ENCODE measurements around the gene ITM2C.

The ITM2C gene

DNA sequence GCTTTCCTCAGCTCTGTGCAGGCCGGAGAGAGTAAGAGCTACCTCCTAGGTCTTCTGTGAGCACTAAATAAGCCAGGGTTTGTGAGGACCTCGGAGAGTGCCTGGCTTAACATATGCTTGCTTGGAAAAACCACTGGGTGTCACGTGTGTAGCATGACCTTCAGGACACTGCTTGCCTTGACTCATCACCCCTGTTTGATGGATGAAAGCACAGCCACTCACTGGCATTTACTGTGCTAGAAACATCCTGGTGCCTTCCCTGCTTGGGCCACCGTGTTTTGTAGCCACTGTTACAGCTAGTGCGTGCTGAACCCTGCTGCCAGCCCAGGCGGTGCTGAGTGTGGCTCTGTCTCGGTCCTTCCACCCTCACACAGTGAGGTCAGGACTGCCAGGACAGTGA lies 34.8 kb upstream of the ITM2C start:
- DNase-seq (ENCODE audit: low read depth), result no peak
- H3K4me3 ChIP-seq (ENCODE audit: control insufficient read depth, low read depth, low read length), result no peak overlapping the region
- TF ChIP-seq, protein P1, sequence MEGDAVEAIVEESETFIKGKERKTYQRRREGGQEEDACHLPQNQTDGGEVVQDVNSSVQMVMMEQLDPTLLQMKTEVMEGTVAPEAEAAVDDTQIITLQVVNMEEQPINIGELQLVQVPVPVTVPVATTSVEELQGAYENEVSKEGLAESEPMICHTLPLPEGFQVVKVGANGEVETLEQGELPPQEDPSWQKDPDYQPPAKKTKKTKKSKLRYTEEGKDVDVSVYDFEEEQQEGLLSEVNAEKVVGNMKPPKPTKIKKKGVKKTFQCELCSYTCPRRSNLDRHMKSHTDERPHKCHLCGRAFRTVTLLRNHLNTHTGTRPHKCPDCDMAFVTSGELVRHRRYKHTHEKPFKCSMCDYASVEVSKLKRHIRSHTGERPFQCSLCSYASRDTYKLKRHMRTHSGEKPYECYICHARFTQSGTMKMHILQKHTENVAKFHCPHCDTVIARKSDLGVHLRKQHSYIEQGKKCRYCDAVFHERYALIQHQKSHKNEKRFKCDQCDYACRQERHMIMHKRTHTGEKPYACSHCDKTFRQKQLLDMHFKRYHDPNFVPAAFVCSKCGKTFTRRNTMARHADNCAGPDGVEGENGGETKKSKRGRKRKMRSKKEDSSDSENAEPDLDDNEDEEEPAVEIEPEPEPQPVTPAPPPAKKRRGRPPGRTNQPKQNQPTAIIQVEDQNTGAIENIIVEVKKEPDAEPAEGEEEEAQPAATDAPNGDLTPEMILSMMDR (conservative IDR thresholded peaks at IDR 0.05; ENCODE audit: control insufficient read depth, insufficient read depth, low read depth, low read length), result no peak

DNA sequence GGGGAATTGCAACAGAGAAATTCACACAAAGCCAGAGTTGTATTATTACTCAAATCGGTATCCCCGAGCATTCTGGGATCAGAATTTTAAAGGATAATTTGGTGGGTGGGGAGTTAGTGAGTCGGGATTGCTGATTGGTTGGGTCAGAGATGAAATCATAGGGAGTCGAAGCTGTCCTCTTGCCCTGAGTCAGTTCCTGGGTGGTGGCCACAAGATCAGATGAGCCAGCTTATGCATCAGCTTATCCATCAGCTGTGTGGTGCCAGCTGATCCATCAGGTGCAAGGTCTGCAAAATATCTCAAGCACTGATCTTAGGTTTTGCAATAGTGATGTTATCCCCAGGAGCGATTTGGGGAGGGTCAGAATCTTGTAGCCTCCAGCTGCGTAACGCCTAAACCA lies 34.3 kb upstream of the ITM2C start:
- peak; percentile 55 for DNase-seq (ENCODE audit: low read depth)
- TF ChIP-seq, protein P1 (conservative IDR thresholded peaks at IDR 0.05; ENCODE audit: control insufficient read depth, insufficient read depth, low read depth, low read length), result no peak
- H3K4me3 ChIP-seq (ENCODE audit: control insufficient read depth, low read depth, low read length), result no peak overlapping the region

DNA sequence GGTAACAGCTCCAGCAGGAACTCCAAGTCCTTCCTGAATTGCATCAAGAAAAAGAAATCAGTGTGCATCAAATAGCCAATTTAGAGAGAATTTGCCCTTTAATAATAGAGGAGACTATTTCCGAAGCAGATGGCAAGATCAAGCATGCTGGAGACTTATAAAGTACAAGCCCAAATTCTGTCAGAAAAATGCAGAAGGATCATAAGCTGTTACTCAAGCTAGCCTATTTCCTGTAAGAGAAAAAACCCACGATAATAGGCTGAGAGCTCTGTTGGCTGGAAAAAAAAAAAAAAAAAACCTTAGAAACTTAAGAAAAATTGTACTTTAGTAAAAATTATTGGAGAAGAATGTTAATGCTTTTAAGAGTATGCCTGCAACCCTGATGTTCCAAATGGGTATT lies 24.4 kb upstream of the ITM2C start:
- H3K4me3 ChIP-seq (ENCODE audit: control insufficient read depth, low read depth, low read length), result no peak overlapping the region
- no peak for DNase-seq (ENCODE audit: low read depth)

DNA sequence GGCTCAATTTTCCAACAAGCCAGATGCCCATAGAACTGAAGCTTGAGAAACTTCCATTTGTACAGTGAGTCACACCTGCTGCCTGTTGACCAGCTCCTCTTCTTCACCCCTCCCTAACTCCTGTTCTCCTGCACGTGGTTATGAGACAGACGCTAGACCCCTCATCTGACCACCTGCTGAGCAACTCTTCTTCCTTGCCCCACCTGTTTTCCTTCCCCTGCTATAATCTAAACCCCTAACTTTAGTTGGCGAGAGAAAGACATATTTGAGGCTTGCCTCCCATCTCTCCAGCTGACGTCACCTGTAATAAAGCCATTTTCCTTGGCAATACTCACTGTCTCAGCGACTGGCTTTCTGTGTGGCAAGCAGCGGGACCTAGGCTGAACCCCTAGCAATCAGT lies 22.3 kb upstream of the ITM2C start:
- H3K4me3 ChIP-seq (ENCODE audit: control insufficient read depth, low read depth, low read length), result no peak overlapping the region
- TF ChIP-seq, protein P1 (conservative IDR thresholded peaks at IDR 0.05; ENCODE audit: control insufficient read depth, insufficient read depth, low read depth, low read length), result no peak
- peak; percentile 14 for DNase-seq (ENCODE audit: low read depth)

More for the DNA sequence above, 24.4 kb upstream of the ITM2C start:
- TF ChIP-seq, protein P1 (conservative IDR thresholded peaks at IDR 0.05; ENCODE audit: control insufficient read depth, insufficient read depth, low read depth, low read length), result no peak

DNA sequence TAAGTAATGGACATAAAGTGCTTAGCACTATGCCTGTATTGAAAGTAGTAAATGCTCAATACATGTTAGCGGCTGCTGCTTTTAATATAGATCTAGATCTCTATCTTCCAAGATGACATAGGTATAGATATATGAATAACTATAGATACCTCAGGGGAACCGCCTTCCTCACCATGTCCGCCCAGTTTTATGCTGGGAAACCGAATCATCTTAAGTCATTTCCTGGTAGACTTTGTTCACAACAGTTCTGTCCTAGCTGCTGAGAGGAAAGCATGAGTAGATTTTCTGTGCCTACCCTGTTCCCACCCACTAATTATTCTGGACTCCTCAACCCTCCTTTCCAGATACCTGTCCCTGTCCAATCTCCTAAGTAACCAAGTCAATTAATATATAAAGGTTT lies 21.6 kb upstream of the ITM2C start:
- TF ChIP-seq, protein P1 (conservative IDR thresholded peaks at IDR 0.05; ENCODE audit: control insufficient read depth, insufficient read depth, low read depth, low read length), result no peak
- H3K4me3 ChIP-seq (ENCODE audit: control insufficient read depth, low read depth, low read length), result no peak overlapping the region
- DNase-seq (ENCODE audit: low read depth), result no peak

DNA sequence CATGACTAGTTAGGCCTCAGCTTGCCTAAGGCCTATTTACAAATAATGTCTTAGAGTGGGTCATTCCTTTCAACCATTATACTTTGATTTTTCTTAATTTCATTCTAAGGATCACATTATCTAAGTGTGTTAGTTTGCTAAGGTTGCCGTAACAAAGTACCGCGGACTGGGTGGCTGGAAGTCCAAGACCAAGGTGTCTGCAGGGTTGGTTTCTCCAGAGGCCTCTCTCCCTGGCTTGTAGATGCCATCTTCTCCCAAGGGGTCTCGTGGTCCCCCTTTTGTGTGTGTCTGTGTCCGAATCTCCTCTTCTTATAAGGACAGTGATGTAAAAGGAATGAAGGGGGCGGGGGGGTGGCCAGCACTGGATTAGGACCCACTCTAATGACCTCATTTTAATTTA lies 18.4 kb upstream of the ITM2C start:
- TF ChIP-seq, protein P1 (conservative IDR thresholded peaks at IDR 0.05; ENCODE audit: control insufficient read depth, insufficient read depth, low read depth, low read length), result no peak
- DNase-seq (ENCODE audit: low read depth), result no peak
- H3K4me3 ChIP-seq (ENCODE audit: control insufficient read depth, low read depth, low read length), result no peak overlapping the region

DNA sequence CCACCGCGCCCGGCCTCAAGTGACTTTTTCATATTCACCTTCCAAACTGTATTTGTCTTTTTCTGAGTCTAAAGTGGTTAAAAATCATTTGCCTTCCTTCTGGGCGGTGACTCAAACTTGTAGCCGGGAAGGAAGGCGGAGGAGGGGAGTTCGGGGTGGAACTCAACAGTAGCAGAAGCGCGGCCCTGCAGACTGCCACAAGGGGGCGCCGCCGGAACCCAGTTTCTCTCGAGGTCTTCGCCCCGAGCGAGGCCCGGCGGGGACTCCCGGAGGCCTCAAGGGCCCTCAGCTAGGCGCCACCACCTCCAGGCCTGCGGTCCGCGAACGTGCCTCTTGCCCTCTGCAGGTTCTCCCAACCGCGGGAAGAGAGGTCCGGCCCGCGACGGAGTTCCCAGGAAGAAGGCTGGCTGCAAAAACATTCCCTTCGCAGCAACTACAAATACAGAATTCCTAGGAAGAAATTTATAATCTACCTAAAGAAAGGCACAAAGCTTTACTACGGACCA lies 16.8 kb upstream of the ITM2C start:
- peak; percentile 77 for DNase-seq (ENCODE audit: low read depth)
- H3K4me3 ChIP-seq (ENCODE audit: control insufficient read depth, low read depth, low read length), result no peak overlapping the region
- TF ChIP-seq, protein P1 (conservative IDR thresholded peaks at IDR 0.05; ENCODE audit: control insufficient read depth, insufficient read depth, low read depth, low read length), result peak; percentile 76

Measured in fibroblast of mammary gland (primary cell).